DND-41 (cell line): ENCODE measurements around the gene EGFL7.

Source experiments
- CTCF ChIP-seq: IDR thresholded peaks from 2 replicates; pipeline ENCODE4 v1.5.1; 2012; ENCODE audit warnings: borderline replicate concordance, low read length, moderate library complexity, mild to moderate bottlenecking; ENCODE audit not compliant: poor library complexity, severe bottlenecking; ENCODE audit errors: extremely low read depth
- EZH2 ChIP-seq: IDR thresholded peaks from 3 replicates; pipeline ENCODE4 v1.6.1; 2012; ENCODE audit warnings: borderline replicate concordance, low read depth, mild to moderate bottlenecking, moderate library complexity, low read length, inconsistent platforms; ENCODE audit not compliant: severe bottlenecking

- TF ChIP-seq CTCF (no peak), EZH2 (no peak)
Measured at GRCh38 chr9:136700959-136701667, 38.4 kb downstream of the EGFL7 start.
